Calu3 (cell line): ENCODE results near the gene VSIR. TPM values are rescaled to one million over a fixed set of nuclear protein-coding genes. Genes with fewer than 3 reads are reported as not detected.

Experiments
- BruUV-seq: library from RNA; stranded (reverse); fragments of 400-500 nt; replicated peaks from 2 replicates; lab custom pipeline; 2021; lab: Mats Ljungman, UMichigan
- CTCF ChIA-PET: fragments of 300-600 bp; sonication (Branson Sonifier 250); formaldehyde crosslinking; loops from one replicate; lab custom pipeline; 2022; ENCODE audit warnings: antibody characterized with exemption; lab: Charles Lee
- DNase-seq: peaks from one replicate; pipeline ENCODE4 v3.0.0; 2022
- H3K27ac Mint-ChIP-seq: one replicate; pipeline ENCODE4 v1.8.0; 2022; ENCODE audit warnings: mixed read lengths; ENCODE audit not compliant: unreplicated experiment
- H3K27me3 Mint-ChIP-seq: one replicate; pipeline ENCODE4 v1.8.0; 2022; ENCODE audit warnings: mixed read lengths; ENCODE audit not compliant: unreplicated experiment
- H3K36me3 Mint-ChIP-seq: one replicate; pipeline ENCODE4 v1.8.0; 2022; ENCODE audit warnings: mild to moderate bottlenecking, moderate library complexity, mixed read lengths; ENCODE audit not compliant: insufficient read depth, unreplicated experiment
- H3K4me1 Mint-ChIP-seq: one replicate; pipeline ENCODE4 v1.8.0; 2022; ENCODE audit warnings: mild to moderate bottlenecking, low read depth, mixed read lengths; ENCODE audit not compliant: unreplicated experiment
- H3K4me3 Mint-ChIP-seq: one replicate; pipeline ENCODE4 v1.8.0; 2022; ENCODE audit warnings: mild to moderate bottlenecking, low read depth, moderate library complexity, mixed read lengths; ENCODE audit not compliant: unreplicated experiment
- H3K9me3 Mint-ChIP-seq: one replicate; pipeline ENCODE4 v1.8.0; 2022; ENCODE audit warnings: low read depth, mixed read lengths; ENCODE audit not compliant: unreplicated experiment
- CTCF ChIP-seq: fragments of 200-600 bp; IDR thresholded peaks from one replicate; pipeline ENCODE4 v1.8.0; 2022; ENCODE audit warnings: antibody characterized with exemption; ENCODE audit not compliant: unreplicated experiment
- intact Hi-C: fragments of 100-400 bp; cut with micrococcal nuclease; formaldehyde crosslinking; loops from one replicate; pipeline ENCODE4 v1.10.0; 2022; ENCODE audit not compliant: unreplicated experiment
- total RNA-seq: library from RNA; stranded (reverse); gene quantifications from 2 replicates; pipeline ENCODE4 v1.2.3, GENCODE V29; 2022

VSIR gene
- total RNA-seq, 1 experiment from 2014 or later = 30.1 TPM

GRCh38 chr10:71746344-71747037 lies 26.8 kb downstream of the VSIR start:
- CTCF ChIA-PET = interaction anchor here (0.8 to 1.9 kb wide), 2 partner anchors 17 to 587 kb away, joined by 3 to 4 read pairs; no protein-coding TSS in a partner anchor
- H3K27me3 Mint-ChIP-seq = no peaks in the 10 kb centered on the region

GRCh38 chr10:71745664-71746250 lies 27.6 kb downstream of the VSIR start:
- no peak for TF ChIP-seq CTCF
- no TSS peak for BruUV-seq
- Mint-ChIP-seq H3K4me1 (peaks cover 34% of the 10 kb centered on the region), H3K36me3 (peaks cover 21% of the 10 kb centered on the region), H3K4me3 (no peak overlapping the region), H3K27me3 (no peaks in the 10 kb centered on the region), H3K9me3 (no peaks in the 10 kb centered on the region), H3K27ac (no peak overlapping the region)
- CTCF ChIA-PET = no interaction called here
- intact Hi-C loops = no loop called here
- DNase-seq = no peak

More at GRCh38 chr10:71746344-71747037, 26.8 kb downstream of the VSIR start:
- H3K36me3 Mint-ChIP-seq = peaks cover 24% of the 10 kb centered on the region
- TF ChIP-seq CTCF = no peak
- H3K9me3 Mint-ChIP-seq = no peaks in the 10 kb centered on the region
- peaks cover 34% of the 10 kb centered on the region for H3K4me1 Mint-ChIP-seq
- BruUV-seq = no TSS peak
- H3K27ac Mint-ChIP-seq = peak overlapping the region; percentile 8
- no peak overlapping the region for H3K4me3 Mint-ChIP-seq
- DNase-seq = peak; percentile 58
- intact Hi-C loops = no loop called here

GRCh38 chr10:71744897-71745663 lies 28.2 kb downstream of the VSIR start:
- H3K4me1 Mint-ChIP-seq = peaks cover 37% of the 10 kb centered on the region
- no TSS peak for BruUV-seq
- H3K36me3 Mint-ChIP-seq = peaks cover 16% of the 10 kb centered on the region
- H3K9me3 Mint-ChIP-seq = no peaks in the 10 kb centered on the region
- H3K4me3 Mint-ChIP-seq = no peak overlapping the region
- intact Hi-C loops = no loop called here
- TF ChIP-seq CTCF = no peak
- no peak overlapping the region for H3K27ac Mint-ChIP-seq
- CTCF ChIA-PET = no interaction called here
- no peak for DNase-seq
- H3K27me3 Mint-ChIP-seq = no peaks in the 10 kb centered on the region

GRCh38 chr10:71743866-71744265 lies 29.5 kb downstream of the VSIR start:
- CTCF ChIA-PET = interaction anchor here (0.8 to 1.2 kb wide), 2 partner anchors 8 to 50 kb away, joined by 3 read pairs; no protein-coding TSS in a partner anchor
- no peak for DNase-seq
- intact Hi-C loops = no loop called here
- TF ChIP-seq CTCF = no peak
- Mint-ChIP-seq H3K27me3 (no peaks in the 10 kb centered on the region), H3K27ac (no peak overlapping the region), H3K4me1 (peaks cover 39% of the 10 kb centered on the region), H3K9me3 (no peaks in the 10 kb centered on the region), H3K4me3 (no peak overlapping the region), H3K36me3 (peaks cover 16% of the 10 kb centered on the region)
- no TSS peak for BruUV-seq
